Umbilical cord (tissue), 2 donors: ENCODE measurements around the gene CHIT1. TPM values are rescaled to one million over a fixed set of nuclear protein-coding genes. Genes with fewer than 3 reads are reported as not detected.
A peak's percentile ranks its signal among the peaks of the same experiment; 100 is the strongest.
"Not testable (repeated sequence)": the region's sequence is repeated elsewhere in the genome, so short reads cannot be mapped to it uniquely, and the experiment has no call there.

Experiments
- DNase-seq: peaks from one replicate; pipeline ENCODE4 v3.0.0-alpha.2; 2015; ENCODE audit warnings: low spot score
- total RNA-seq: library from RNA; depleted of rRNA; stranded (reverse); fragments of >200 nt; gene quantifications from one replicate; pipeline ENCODE4 v1.2.3, GENCODE V29; 2014; ENCODE audit warnings: low replicate concordance; ENCODE audit not compliant: insufficient read depth

CHIT1 gene
- total RNA-seq, 1 donor from 2014 or later: 1.4 TPM

DNA sequence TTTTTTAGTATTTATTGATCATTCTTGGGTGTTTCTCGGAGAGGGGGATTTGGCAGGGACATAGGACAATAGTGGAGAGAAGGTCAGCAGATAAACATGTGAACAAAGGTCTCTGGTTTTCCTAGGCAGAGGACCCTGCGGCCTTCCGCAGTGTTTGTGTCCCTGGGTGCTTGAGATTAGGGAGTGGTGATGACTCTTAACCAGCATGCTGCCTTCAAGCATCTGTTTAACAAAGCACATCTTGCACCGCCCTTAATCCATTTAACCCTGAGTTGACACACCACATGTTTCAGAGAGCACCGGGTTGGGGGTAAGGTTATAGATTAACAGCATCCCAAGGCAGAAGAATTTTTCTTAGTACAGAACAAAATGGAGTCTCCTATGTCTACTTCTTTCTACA, 36.7 kb upstream of the CHIT1 start:
- DNase-seq: not testable (repeated sequence)

DNA sequence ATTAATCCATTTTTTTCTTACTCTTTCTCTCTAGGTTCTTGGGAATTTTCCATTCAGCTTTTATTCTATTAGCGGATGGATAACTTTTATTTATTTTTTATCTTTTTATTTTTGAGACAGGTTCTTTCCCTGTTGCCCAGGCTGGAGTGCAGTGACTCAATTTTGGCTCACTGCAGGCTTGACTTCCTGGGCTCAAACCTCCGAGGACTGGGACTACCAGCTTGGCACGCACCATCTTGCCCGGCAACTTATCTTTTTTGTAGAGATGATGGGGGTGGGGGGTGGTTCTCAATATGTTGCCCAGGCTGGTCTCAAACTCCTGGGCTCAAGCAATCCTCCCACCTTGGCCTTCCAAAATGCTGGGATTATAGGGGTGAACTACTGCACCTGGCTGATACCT, 36.1 kb upstream of the CHIT1 start:
- no peak for DNase-seq

DNA sequence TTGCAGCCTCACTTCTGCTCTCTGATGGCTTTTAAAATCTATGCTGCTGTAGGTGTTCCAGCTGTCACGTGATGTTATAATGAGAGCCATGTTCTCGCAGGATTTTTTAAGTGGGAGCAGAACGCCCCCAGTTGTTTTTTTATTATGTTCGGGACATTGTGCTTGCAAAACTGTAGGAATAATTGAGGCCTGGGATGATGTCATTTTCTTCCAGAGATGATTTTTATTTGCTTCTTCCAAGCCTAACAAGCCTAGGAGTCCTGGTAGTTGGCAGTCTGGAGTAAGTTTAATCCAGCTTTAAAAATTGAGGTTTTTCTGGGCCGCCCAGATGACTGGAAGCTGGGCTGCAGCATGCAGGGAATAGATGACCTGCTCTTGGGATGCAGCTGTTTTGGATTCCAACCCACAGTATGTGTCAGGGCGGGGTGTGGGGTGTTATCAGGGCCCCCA, 34.6 kb upstream of the CHIT1 start:
- DNase-seq: peak; percentile 82

DNA sequence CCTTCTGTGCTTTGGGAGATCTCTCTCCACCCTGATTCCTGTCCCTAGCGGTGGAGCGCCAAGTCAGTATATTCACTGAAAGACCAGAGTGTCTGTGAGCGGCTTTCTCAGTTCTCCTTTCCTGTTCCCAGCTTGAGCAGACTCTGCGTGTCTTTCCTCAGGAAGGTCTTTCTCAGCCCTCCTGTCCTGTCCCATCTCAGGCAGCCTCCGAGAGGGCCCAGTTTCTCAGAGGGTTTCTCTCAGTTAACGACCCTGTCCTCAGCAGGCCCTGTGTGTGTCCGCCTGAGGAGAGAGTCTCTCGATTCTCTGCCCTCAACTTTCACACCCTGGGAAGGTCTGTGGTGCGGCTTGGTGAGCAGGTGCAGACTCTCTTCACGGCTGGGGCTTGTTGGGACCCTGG, 34.0 kb upstream of the CHIT1 start:
- no peak for DNase-seq

DNA sequence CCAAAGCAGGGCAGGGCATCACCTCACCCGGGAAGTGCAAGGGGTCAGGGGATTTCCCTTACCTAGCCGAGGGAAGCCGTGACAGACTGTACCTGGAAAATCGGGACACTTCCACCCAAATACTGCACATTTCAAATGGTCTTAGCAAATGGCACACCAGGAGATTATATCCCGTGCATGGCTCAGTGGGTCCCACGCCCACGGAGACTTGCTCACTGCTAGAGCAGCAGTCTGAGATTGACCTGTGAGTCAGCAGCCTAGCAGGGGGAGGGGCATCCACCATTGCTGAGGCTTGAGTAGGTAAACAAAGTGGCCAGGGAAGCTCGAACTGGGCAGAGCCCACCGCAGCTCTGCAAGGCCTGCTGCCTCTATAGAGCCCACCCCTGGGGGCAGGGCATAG, 27.2 kb upstream of the CHIT1 start:
- not testable (repeated sequence) for DNase-seq

DNA sequence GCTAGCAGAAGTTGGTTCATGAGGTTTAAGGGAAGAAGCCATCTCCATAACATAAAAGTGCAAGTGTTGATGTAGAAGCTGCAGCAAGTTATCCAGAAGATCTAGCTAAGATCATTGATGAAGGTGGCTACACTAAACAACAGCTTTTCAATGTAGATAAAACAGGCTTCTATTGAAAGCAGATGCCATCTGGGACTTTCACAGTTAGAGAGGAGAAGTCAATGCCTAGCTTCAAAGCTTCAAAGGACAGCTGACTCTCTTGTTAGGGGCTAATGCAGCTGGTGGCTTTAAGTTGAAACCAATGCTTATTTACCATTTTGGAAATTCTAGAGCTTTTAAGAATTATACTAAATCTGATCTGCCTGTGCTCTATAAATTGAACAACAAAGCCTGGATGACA, 25.3 kb upstream of the CHIT1 start:
- not testable (repeated sequence) for DNase-seq

DNA sequence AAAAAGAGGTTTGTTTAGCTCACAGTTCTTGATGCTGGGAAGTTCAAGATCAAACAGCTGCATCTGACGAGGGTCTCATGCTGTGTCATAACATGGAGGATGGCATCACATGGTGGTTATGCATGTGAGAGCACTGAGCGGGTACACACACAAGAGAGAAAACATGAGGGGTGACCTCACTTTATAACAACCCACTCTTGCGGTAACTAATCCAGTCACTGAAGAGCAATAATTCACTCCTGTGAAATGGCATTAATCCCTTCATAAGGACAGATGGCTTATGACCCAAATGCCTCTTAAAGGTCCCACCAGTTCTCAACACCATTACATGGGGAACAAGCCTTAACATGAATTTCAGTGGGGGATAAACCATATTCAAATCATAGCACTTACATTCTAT, 23.2 kb upstream of the CHIT1 start:
- DNase-seq: no peak

DNA sequence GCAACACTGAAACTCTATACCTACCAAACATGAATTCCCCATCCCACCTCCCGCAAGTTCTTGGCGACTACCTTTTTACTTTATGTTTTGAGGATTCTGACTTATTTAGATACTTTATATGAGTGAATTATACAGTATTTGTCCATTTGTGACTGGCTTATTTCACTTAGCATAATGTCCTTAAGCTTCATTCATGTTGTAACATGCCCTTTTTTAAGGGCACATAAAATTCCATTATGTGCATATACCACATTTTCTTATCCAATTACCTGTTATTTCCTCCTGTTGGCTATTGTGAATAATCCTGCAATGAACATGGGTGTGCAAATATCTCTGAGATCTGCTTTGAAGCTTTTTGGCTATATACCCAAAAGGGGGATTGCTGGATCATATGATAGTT, 22.0 kb upstream of the CHIT1 start:
- no peak for DNase-seq

DNA sequence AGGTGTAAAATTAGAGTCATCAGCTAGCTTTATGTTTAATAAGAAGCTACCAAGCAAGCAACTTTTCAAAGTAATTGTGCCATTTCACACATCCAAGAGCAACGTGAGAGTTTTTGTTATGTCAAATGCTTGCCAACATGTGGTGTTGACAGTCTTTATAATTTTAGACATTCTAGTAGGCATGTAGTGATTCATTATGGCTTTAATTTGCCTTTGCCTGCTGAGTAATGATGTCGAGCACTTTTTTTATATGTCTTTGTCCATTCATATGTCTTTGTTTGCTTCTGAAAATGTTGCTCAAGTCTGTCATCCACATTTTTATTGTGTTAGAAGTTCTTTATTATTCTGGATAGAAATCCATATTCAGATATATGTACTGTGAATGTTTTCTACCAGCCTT, 21.4 kb upstream of the CHIT1 start:
- DNase-seq: no peak

DNA sequence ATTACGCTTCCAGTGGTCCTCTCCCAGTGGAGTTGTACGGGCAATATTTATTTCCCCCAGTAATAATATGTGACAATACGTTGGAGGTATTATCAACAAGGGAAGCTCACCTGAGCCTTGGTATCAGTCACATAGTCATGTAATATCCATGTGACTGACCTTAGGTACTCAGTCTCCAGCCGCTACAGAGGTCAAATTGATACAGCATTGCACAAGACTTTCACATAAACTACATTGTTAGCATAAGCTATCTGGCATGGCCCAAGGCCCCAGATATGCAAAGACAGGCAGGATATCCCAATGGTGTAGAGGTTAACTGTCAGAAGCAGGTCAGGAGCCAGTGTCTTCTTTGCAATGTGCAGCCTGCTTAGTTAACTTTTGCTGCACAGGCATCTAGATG, 15.3 kb upstream of the CHIT1 start:
- no peak for DNase-seq

DNA sequence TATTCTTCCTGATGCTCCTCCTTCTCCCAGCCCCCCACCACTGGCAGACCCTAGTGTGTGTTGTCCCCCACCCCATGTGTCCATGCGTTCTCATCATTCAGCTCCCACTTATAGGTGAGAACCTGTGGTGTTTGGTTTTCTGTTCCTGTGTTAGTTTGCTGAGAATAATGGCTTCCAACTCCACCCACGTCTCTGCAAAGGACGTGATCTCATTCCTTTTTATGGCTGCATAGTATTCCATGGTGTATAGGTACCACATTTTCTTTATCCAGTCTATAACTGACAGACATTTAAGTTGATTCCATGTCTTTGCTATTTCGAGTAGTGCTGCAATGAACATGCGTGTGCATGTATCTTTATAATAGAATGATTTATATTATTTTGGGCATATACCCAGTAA, 12.2 kb upstream of the CHIT1 start:
- DNase-seq: not testable (repeated sequence)

DNA sequence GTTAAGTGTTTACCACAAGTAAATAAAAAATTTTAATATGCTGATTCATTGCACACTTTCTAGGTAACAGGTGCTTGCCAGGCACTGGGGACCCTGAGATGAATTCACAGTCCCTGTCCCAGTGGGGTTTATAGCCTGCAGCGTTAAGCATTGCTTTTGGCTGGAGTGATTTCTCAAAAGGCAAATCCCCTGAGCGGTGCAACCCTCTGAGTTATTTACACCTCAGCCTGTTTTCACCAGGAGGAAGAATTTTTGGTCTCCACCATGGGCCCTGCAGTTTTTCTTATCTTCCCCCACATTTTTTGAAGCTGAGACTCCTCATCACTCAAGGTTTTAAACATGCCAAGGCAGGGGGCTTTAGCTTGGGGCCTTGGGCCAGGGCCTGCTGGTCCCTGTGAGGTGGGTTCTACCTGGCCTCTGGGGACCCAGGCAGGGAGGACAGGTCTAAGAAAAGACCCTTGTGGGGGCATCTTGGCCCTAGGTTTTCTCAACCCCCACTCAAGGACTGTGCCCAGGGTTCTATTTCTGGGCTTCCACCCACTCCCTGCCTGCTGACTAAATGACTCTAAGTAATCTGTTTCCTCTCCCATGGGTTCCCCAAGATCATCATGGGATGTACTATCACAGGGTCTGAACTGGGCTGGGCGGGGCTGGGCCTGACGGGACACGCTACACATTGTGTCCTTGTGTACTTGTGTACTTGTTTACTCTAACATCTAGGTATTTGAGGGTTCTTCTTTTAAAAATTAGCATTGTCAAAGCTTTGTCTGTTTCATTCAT, 10.2 kb upstream of the CHIT1 start:
- DNase-seq: no peak

DNA sequence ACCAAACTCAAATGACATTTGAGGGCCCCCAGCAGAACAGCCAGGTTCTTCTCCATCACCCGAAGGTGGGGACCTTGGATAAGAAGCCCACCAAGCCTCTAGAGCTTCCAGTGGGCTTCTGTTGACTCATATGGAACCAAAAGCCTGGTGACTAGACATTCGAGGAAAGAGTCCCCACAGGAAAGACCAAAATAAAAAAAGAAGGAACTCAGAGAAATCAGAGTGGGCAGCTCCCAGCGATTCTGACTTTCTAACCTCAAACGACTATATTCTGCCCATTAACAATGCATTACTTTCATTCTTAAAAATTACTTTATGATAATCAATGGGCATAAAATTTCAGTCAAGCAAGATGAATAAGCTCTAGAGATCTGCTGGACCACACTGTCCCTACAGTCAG, 9.6 kb upstream of the CHIT1 start:
- DNase-seq: no peak

DNA sequence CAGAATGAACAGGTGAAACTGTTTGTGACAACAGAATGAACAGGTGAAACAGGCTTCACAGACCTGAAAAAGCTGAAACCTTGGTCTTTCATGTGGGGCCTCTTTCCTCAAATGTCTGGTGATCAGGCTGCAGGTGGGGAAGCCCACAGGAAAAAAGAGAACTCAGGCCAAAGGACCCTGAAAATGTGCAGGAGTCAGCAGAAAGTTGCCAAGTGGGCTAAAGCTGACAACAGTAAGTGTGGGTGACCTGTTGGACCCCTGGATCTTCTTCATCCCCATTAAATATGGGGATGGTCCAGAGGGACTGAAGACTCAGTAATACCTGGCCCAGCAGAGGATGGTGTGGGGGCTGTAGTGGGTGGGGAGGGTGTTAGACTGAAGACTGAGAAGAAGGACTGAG, 9.1 kb upstream of the CHIT1 start:
- no peak for DNase-seq

DNA sequence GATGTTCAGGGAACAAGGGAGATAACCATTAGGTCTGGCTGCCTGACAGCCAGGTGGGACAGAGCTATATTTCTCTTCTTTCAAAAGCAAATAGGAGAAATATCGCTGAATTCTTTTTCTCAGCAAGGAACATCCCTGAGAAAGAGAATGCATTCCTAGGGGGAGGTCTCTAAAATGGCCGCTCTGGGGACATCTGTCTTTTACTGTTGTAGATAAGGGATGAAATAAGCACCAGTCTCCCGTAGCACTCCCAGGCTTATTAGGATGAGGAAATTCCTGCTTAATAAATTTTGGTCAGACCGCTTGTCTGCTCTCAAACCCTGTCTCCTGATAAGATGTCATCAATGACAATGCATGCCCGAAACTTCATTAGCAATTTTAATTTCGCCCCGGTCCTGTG, 5.4 kb upstream of the CHIT1 start:
- not testable (repeated sequence) for DNase-seq

DNA sequence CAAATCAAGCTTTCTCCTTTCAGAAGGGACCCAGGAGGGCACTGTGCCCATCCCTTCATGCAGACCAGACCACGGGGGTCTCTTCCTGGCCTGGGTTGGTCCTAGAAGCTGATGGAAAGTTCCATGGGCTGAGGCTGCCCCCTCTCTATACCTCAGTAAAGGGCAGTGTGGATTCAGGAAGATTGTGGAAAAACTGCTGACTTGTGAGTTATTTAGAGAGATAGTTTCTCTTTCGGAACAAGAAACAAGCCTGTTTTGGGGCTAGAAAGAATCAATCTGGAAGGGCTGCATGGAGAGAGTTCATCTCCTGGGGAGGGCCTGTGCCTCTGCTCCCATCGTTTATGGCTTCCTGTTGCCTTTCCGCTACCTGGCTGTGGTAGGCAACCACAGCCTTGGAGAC, 803 bp downstream of the CHIT1 start:
- DNase-seq: no peak

DNA sequence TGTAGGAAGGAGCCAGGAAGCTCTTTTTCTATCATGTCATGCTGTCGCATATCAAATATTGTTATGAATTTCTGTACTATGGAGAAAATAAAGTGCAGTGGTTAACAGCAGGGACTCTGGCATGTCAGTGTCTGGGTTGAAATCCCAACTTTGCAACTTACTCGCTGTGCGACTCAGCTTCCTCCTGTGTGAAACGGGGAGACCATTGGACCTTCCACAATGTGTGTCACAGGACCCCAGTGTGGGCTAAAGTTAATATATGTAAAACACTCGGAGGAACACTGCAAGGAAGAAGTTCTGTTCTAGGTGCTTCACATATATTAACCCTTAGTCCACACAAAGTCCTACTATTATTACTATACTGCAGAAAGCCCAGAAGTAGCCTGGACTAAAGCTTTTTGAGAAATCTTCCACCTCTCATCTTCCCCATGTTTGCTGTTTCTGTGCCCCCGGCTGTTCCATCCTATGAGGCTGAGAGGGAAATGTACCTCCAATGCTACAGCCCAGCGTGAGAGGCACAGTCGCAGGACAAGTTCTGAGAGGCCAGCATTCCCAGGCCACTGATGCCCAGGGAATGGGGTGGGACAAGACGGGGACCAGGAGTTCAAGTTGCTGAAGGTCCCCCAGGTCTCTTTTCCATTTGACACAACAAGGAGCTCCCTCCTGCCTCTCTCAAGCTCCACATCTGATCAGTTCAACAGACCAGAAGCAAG, 1.9 kb downstream of the CHIT1 start:
- no peak for DNase-seq

DNA sequence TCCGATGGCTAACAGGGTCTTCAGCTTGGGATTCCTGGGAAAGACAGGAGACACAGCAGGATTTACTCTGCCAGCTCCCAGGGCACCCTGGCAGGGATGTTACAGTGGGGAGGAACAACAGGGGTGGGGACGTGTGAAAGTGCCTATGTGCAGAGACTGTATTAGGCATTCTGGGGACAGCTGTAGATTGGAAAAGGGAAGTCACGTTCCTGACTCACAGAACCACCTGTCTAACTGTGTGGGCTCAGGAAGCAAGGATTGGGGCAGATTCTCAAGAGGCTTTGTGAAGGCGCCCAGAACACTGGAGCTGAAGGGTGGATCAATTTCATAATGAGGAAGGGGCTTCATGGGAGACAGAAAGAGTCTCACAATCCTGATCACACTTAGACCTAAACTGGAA, 4.4 kb downstream of the CHIT1 start:
- no peak for DNase-seq

DNA sequence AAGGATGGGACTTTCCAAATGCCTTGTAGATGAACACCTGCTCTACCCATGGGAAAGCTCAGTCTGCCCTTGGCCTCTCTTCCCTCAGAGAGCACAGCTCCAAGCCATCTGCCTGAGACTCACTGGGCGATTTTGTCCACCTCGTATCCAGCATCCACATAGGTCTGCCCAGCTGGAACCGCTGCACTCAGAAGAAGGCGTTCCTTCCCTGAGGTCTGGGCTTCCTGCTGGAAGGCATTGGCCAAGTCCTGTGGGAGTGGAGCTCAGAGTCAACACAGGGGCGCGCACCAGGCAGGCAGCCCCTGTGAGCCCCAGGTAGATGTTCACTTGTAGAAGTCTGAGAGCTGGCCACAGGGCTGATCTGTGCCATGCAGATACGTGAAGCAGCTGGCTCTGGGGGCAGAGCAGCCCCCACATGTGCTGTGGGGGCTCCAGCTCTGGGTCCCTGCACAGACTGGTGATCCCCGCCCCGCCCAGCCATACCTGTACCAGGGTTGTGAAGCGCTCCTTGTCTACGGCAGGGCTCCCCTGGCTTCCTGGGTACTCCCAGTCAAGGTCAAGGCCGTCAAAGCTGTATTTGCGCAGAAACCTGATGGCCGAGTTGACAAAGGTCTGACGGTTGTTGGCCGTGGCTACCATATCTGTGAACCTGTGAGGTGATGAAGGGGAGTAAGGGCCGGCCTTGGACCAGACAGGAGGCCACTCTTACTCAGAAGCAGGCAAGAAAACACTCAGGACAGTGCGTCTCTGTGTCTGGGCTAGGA, 6.3 kb downstream of the CHIT1 start:
- no peak for DNase-seq

DNA sequence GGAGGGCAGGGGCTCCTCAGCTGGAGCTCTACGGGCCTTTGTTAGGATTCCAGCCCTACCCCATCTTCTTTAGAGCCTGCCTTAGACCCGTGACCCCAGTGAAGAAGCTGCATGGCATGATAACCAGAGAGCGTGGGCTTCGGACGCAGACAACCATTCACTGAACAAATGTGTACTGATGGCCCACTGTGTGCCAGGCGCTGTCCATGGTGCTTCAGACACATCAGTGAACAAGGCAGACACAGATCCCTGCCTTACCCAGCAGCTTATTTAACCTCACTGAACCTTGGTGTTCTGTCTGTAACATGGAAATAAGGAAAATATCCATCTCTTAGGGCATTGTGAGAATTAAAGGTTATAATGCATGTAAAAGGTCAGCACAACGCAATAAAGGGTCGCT, 9.5 kb downstream of the CHIT1 start:
- no peak for DNase-seq

DNA sequence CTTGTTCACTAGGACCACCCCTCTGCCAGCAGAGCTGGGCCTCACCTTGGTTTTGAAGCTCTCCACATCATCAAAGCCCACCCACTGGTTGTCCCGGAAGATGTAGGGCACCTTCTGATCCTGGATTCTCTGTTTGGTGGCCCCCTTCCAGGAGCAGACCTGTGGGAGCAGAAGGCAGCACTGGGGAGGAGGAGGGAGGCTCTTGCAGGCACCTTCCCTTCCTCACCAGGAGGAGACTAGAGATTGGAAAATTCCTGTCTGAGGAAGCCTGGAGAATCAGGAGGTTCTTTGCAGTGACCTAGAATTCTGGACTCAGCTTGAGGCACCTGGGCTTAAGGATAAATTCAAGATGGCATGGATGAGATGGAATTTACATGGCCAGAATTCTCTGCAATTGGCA, 10.3 kb downstream of the CHIT1 start:
- DNase-seq: no peak

DNA sequence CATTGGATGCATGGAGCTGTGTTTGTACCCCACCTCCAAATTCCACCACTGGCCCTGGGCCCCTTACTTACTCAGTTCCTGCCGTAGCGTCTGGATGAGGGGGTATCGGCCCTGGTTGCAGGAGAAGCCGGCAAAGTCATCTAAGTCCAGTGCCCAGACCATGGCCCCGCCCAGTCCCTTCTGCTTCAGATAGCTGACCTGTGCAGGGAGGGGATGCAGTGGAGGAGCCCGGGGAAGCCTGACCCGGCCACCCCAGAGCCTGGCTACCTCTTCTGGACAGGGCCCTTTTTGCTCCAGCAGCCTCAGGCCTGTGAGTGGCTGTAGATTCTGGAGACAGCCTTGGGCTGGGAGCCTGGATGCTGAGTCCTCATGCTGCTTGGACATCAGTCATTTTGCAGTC, 11.8 kb downstream of the CHIT1 start:
- DNase-seq: no peak
